Activated T-cell treated with anti-CD3 and anti-CD28 coated beads, Interleukin-2, amount 50 U/mL, for 24 hours (primary cell): ENCODE measurements around the gene SLC34A1.

Source experiments
- DNase-seq: peaks from one replicate; pipeline ENCODE4 v3.0.0-alpha.2; 2020
- H3K27ac Mint-ChIP-seq: 2 replicates; pipeline ENCODE4 v1.8.0; 2020; ENCODE audit warnings: mild to moderate bottlenecking, mixed read lengths
- H3K27me3 Mint-ChIP-seq: 2 replicates; pipeline ENCODE4 v1.8.0; 2020; ENCODE audit warnings: mixed read lengths
- H3K36me3 Mint-ChIP-seq: 2 replicates; pipeline ENCODE4 v1.8.0; 2020; ENCODE audit warnings: low read depth, mixed read lengths
- H3K4me1 Mint-ChIP-seq: 2 replicates; pipeline ENCODE4 v1.8.0; 2020; ENCODE audit warnings: low read depth, mixed read lengths
- H3K4me3 Mint-ChIP-seq: 2 replicates; pipeline ENCODE4 v1.8.0; 2020; ENCODE audit warnings: mild to moderate bottlenecking, moderate library complexity, mixed read lengths
- H3K9me3 Mint-ChIP-seq: 2 replicates; pipeline ENCODE4 v1.8.0; 2020; ENCODE audit warnings: mixed read lengths

The SLC34A1 gene

DNA sequence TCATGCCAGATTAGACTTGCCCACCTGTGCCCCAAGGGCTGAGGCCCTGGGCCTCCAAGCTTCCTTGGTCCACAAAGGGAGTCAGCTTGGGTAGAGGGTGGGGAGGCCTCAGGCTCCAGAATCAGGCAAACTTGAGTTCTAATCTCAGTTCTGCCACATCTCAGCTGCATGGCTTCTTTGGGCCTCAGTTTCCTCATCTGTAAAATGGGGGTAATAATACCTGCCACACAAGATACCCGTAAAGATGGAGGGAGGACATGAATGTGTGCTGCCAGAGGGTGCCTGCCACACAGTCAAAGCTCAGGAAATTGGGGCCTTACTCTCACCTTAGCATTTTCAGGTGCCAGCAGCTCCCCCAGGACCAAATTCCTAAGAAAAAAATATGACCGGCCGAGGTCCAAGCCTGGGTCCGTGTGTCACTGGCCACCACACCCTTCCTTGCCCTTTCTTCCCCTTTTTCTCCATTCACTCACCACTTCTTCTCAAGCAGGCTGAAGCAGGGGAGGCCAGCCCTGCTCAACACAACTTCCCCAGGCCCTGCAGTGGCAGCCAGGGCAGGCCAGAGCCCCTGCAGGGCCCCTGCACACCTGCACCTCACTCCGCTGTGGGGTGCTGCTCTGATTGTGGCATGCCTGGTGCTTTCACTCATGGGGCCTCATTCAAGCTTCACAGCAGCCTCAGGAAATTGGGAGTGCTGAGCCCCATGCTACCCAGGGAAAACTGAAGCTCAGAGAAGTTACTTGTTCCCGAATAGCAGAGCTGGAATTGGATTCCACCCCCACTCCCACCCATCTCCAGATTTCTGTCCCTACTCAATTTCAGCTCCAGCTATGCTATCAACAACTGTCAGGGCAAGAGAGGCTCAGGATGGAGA lies 22.6 kb upstream of the SLC34A1 start:
- Mint-ChIP-seq H3K4me3 (peak overlapping the region; percentile 76), H3K27ac (peak overlapping the region; percentile 89), H3K9me3 (no peaks in the 10 kb centered on the region), H3K27me3 (no peaks in the 10 kb centered on the region), H3K4me1 (peaks cover 84% of the 10 kb centered on the region), H3K36me3 (peaks cover 36% of the 10 kb centered on the region)
- no peak for DNase-seq

DNA sequence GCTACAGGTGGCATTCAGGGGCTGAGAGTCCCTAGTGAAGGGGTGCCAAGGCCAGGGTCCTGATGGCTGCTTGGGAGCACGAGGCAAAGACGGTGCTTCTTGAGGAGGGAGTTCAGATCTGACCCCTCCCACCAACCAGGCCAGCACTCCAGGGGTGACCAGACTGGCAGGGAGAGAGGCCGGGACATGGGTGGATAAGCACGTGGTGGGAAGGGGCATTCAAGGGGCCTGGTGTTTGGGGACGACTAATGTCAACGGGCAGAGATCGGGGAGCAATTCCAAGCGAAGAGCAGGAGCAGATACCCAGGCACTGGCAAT lies 22.0 kb upstream of the SLC34A1 start:
- Mint-ChIP-seq H3K9me3 (no peaks in the 10 kb centered on the region), H3K4me1 (peaks cover 80% of the 10 kb centered on the region), H3K27me3 (no peaks in the 10 kb centered on the region), H3K4me3 (peak overlapping the region; percentile 76), H3K27ac (peak overlapping the region; percentile 89), H3K36me3 (peaks cover 40% of the 10 kb centered on the region)
- no peak for DNase-seq

DNA sequence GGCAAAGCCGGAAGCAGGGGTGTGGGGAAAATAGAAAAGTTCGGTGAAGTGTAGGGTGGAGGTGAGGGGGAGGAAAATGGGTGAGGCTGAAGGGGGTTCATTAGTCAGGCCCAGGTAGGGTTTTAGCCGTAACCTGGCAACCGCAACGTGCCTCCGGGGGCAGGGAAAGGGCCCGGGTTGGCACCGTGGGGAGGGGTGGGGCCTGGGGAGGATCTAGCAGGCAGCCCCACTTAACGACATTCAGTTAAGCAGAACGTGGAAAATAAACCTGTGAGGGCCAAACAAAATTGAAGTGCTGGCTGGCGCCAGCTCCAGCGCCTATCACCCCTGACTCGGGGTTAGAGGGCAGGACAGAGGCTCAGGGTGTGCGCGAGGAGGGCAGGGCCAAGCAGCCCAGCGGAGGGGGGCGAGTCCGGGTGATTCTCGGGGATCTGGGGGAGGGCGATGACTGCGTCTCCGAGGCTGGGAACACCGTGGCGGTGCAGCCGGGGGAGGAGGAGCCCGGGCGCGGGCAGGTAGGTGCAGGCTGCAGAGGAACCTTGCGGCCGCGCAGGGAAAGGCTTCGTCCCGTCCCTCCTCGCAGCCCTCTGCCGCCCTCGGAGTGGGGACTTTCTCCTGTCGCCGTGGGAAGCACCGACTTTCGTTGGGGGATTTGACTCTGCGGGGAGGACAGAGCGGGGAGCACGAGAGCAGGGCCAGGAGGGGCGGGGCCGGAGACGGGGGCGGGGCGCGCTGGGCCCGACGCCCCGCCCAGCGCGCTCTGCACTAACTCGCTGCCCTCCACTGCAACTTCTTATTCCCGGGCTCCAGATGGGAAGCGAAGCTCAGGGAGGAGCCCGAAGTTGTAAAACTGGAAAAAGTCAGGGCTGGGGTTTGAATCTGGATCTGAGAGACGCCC lies 21.4 kb upstream of the SLC34A1 start:
- Mint-ChIP-seq H3K4me1 (peaks cover 76% of the 10 kb centered on the region), H3K27ac (peak overlapping the region; percentile 93), H3K27me3 (no peaks in the 10 kb centered on the region), H3K4me3 (peak overlapping the region; percentile 76), H3K36me3 (peaks cover 43% of the 10 kb centered on the region), H3K9me3 (no peaks in the 10 kb centered on the region)
- DNase-seq, result peak; percentile 81

- Mint-ChIP-seq H3K27me3 (no peaks in the 10 kb centered on the region), H3K4me1 (peaks cover 79% of the 10 kb centered on the region), H3K27ac (peak overlapping the region; percentile 93), H3K4me3 (peak overlapping the region; percentile 76), H3K36me3 (peaks cover 45% of the 10 kb centered on the region), H3K9me3 (no peaks in the 10 kb centered on the region)
- DNase-seq, result no peak
These were observed 20.7 kb upstream of the SLC34A1 start for GRCh38 chr5:177363565-177363964.

GRCh38 chr5:177364159-177364962 lies 19.9 kb upstream of the SLC34A1 start:
- Mint-ChIP-seq H3K4me1 (peaks cover 79% of the 10 kb centered on the region), H3K4me3 (peak overlapping the region; percentile 76), H3K9me3 (no peaks in the 10 kb centered on the region), H3K36me3 (peaks cover 46% of the 10 kb centered on the region), H3K27me3 (no peaks in the 10 kb centered on the region), H3K27ac (peak overlapping the region; percentile 93)
- DNase-seq, result peak; percentile 62

- H3K27me3 Mint-ChIP-seq, result no peaks in the 10 kb centered on the region
- peak overlapping the region; percentile 4 for H3K27ac Mint-ChIP-seq
- no peak overlapping the region for H3K4me3 Mint-ChIP-seq
- no peaks in the 10 kb centered on the region for H3K9me3 Mint-ChIP-seq
- peaks cover 52% of the 10 kb centered on the region for H3K36me3 Mint-ChIP-seq
- H3K4me1 Mint-ChIP-seq, result peaks cover 75% of the 10 kb centered on the region
- DNase-seq, result no peak
These were observed 18.2 kb upstream of the SLC34A1 start for GRCh38 chr5:177365845-177366527.

DNA sequence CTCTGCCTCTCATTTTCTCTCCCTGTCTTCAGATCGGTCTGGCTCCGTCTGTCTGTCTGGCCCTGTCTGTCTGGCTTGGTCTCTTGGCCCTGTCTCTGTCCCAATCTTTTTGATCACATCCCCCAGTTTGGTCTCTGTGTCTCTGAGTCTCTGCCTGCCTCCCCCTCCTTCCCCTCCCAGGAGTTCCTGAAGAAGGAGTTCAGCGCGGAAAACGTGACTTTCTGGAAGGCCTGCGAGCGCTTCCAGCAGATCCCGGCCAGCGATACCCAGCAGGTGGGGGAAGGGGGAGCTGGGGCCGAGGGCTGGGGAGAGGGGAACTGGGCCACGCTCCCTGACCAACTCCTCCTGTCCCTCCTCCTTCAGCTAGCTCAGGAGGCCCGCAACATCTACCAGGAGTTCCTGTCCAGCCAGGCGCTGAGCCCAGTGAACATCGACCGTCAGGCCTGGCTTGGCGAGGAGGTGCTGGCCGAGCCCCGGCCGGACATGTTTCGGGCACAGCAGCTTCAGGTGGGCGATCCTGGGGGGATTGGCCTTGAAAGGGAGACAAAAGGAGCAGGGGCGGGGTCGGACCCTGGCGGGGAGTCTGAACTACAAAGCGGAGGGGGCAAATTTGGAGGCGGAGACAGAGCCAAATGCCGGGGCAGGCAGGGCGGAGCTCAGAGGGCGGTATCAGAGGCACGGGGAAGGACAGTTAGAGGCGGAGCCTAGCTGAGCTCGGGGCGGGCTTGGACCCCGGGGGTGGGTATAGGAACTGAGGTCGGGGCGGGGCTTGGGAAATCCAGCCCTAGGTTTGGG lies 17.5 kb upstream of the SLC34A1 start:
- Mint-ChIP-seq H3K4me3 (no peak overlapping the region), H3K27ac (peak overlapping the region; percentile 4), H3K9me3 (no peaks in the 10 kb centered on the region), H3K27me3 (no peaks in the 10 kb centered on the region), H3K36me3 (peaks cover 55% of the 10 kb centered on the region), H3K4me1 (peaks cover 75% of the 10 kb centered on the region)
- DNase-seq, result no peak

- H3K4me1 Mint-ChIP-seq, result peaks cover 75% of the 10 kb centered on the region
- no peaks in the 10 kb centered on the region for H3K27me3 Mint-ChIP-seq
- H3K9me3 Mint-ChIP-seq, result no peaks in the 10 kb centered on the region
- DNase-seq, result no peak
- no peak overlapping the region for H3K4me3 Mint-ChIP-seq
- no peak overlapping the region for H3K27ac Mint-ChIP-seq
- peaks cover 58% of the 10 kb centered on the region for H3K36me3 Mint-ChIP-seq
These were observed 16.8 kb upstream of the SLC34A1 start for GRCh38 chr5:177367323-177367848.

DNA sequence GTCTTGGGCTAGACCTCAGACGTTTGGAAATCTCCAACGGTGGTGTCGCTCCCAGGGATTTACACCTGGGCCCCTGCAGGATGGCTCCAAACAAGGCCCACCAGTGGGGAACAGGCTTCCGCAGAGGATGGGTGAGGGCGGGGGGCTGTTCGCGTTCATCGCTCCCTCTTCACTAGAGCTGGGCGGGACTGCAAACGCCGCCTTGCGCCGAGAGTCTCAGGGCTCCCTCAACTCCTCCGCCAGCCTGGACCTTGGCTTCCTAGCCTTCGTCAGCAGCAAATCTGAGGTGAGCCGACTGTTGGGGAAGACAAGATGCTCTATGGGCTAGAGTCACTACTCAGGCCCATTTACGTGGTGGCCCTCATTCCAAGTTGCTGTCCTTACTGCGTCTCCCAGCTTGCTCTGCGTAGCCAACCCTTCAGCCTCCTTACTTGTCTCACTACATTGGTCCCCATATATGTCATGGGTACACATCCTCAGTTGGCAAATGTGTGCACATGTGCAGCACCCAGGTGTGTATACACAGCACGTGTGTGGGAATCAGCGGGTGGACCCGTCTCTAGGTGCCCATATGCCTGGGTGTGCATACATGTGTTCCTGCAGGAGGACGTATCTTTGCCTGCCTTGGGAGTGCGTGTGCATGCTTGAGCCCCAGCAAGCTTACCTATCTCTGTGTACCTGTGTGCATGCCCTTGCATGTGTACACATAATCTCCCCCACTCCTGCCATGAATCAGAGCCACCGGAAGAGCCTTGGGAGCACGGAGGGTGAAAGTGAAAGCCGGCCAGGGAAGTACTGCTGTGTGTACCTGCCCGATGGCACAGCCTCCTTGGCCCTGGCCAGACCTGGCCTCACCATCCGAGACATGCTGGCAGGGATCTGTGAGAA lies 16.0 kb upstream of the SLC34A1 start:
- H3K9me3 Mint-ChIP-seq, result no peaks in the 10 kb centered on the region
- H3K27me3 Mint-ChIP-seq, result no peaks in the 10 kb centered on the region
- H3K27ac Mint-ChIP-seq, result no peak overlapping the region
- H3K4me3 Mint-ChIP-seq, result no peak overlapping the region
- peaks cover 76% of the 10 kb centered on the region for H3K4me1 Mint-ChIP-seq
- H3K36me3 Mint-ChIP-seq, result peaks cover 67% of the 10 kb centered on the region
- DNase-seq, result no peak

DNA sequence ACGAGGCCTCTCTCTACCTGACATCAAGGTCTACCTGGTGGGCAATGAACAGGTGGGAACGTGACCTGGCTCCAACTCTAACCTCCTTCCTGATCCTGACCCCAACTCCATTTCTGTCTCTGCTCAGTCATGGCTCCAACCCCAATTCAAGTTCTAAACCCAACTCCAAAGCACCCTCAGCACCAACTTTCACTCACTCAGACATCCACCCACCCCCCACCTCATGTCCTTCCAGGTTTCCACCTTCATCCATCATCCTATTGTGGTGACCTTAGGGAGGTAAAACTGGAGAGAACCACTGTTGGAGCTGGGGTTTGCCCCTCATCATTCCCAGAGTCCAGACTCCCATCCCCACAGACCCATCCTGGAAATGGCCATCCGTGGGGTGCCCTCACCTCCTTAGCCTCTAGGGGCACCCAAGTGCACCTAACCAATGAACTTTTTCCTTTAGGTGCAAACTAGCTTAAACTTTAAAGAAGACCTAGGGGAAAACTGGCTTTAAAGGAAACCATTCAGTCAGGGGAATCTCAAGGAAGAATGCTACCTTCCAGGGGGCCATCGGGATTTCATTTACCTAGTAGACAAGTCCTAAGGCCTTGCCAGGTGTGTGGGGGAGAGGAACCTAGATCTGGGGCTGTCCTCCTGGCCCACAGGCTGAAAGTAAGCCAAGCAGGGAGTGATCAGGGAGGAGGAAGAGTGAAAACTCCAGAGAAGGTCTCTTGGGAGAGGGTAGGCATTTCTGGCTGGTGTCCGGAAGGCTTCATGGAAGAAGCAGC lies 15.2 kb upstream of the SLC34A1 start:
- Mint-ChIP-seq H3K36me3 (peaks cover 75% of the 10 kb centered on the region), H3K9me3 (no peaks in the 10 kb centered on the region), H3K27ac (peak overlapping the region; percentile 70), H3K4me1 (peaks cover 77% of the 10 kb centered on the region), H3K27me3 (no peaks in the 10 kb centered on the region), H3K4me3 (no peak overlapping the region)
- DNase-seq, result no peak

GRCh38 chr5:177369645-177370440 lies 14.4 kb upstream of the SLC34A1 start:
- H3K27me3 Mint-ChIP-seq, result no peaks in the 10 kb centered on the region
- peaks cover 75% of the 10 kb centered on the region for H3K4me1 Mint-ChIP-seq
- no peaks in the 10 kb centered on the region for H3K9me3 Mint-ChIP-seq
- DNase-seq, result no peak
- peak overlapping the region; percentile 70 for H3K27ac Mint-ChIP-seq
- peaks cover 78% of the 10 kb centered on the region for H3K36me3 Mint-ChIP-seq
- no peak overlapping the region for H3K4me3 Mint-ChIP-seq
